ENCODE results near the gene UBTD2. TPM values are rescaled to one million over a fixed set of nuclear protein-coding genes. Genes with fewer than 3 reads are reported as not detected.
A peak's percentile ranks its signal among the peaks of the same experiment; 100 is the strongest.

Gene UBTD2
- total and polyA plus RNA-seq, 2 experiments from 2014 or later: 17.9 to 46.3 TPM

DNA sequence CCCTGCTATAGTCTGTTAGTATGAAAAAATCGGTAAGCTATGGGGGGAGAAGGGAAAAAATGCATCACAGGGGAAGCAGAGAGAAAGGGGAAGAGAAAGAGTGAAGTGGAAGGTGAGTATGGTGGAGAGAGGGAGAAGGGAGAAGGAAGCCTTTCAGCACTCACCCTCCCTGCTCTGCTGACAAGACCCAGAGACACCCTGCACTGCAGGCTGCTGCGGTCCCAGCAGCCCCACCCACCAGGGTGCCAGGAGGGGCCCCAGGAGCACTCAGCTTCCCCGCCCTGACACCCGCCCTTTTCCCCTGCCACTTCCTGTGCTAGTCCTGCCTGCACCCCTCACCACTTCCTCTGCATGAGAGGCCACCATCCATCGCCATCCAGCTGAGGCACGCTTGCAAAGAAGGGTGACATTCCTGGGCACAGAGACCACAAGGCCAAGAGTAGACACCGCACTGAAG lies 108.3 kb downstream of the UBTD2 start (continued):
- TF ChIP-seq, protein P1, sequence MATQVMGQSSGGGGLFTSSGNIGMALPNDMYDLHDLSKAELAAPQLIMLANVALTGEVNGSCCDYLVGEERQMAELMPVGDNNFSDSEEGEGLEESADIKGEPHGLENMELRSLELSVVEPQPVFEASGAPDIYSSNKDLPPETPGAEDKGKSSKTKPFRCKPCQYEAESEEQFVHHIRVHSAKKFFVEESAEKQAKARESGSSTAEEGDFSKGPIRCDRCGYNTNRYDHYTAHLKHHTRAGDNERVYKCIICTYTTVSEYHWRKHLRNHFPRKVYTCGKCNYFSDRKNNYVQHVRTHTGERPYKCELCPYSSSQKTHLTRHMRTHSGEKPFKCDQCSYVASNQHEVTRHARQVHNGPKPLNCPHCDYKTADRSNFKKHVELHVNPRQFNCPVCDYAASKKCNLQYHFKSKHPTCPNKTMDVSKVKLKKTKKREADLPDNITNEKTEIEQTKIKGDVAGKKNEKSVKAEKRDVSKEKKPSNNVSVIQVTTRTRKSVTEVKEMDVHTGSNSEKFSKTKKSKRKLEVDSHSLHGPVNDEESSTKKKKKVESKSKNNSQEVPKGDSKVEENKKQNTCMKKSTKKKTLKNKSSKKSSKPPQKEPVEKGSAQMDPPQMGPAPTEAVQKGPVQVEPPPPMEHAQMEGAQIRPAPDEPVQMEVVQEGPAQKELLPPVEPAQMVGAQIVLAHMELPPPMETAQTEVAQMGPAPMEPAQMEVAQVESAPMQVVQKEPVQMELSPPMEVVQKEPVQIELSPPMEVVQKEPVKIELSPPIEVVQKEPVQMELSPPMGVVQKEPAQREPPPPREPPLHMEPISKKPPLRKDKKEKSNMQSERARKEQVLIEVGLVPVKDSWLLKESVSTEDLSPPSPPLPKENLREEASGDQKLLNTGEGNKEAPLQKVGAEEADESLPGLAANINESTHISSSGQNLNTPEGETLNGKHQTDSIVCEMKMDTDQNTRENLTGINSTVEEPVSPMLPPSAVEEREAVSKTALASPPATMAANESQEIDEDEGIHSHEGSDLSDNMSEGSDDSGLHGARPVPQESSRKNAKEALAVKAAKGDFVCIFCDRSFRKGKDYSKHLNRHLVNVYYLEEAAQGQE (IDR thresholded peaks at IDR 0.05; ENCODE audit: unreplicated experiment): no peak
- TF ChIP-seq ZNF114 (CRISPR knock-in tag; IDR thresholded peaks at IDR 0.05): no peak
- TF ChIP-seq EZH2phosphoT487 (IDR thresholded peaks at IDR 0.05; ENCODE audit: unreplicated experiment): no peak

DNA sequence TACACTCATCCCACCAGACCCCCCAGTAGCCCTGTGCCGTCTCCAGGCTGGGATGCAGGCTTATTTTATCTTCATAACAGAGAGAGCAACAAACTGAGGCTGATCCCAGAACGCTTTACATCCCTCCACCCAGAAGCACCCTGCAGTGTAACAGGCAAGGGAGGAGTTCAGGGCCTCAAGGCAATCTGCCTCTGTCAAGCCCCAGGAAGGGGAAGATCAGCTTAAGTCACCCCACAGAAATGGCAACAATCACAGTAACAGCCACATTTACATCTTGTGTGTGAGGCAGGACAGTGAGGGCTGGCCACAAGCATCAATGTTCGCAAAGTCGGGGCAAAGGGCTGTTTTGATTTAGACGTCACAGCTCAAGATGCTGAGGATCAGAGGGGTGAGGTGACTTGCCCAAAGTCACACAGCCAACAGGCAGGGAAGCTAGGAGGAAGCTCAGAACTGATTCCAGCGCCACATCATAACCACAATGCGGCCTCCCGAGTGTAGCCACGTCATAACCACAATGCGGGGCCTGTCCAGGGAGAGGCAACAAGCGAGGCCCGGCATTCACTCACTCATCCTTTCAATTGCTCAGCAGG lies 109.9 kb downstream of the UBTD2 start:
- H3K4me3 Mint-ChIP-seq: no peak overlapping the region
- H4K20me1 ChIP-seq (replicated peaks; ENCODE audit: insufficient read depth): peaks cover 10% of the 10 kb centered on the region
- peaks cover 13% of the 10 kb centered on the region for H3K4me1 ChIP-seq (ENCODE audit: insufficient read depth)
- peaks cover 11% of the 10 kb centered on the region for H3K27me3 Mint-ChIP-seq (ENCODE audit: insufficient read depth, low read depth, poor library complexity)
- no peaks in the 10 kb centered on the region for H3K9me3 Mint-ChIP-seq
- no peak for DNase-seq (ENCODE audit: low spot score)
- no peaks in the 10 kb centered on the region for H3K36me3 ChIP-seq (ENCODE audit: insufficient read depth)
- ATAC-seq: no peak
- H3K4me2 ChIP-seq: no peak overlapping the region
- H3K27ac ChIP-seq (ENCODE audit: low read depth): no peak overlapping the region
- H3K4me3 ChIP-seq: no peak overlapping the region
- H3K4me1 Mint-ChIP-seq: peaks cover 29% of the 10 kb centered on the region
- H3K27ac Mint-ChIP-seq: peak overlapping the region; percentile 35; the same call in 1 of the 2 replicates
- H3K79me2 ChIP-seq (replicated peaks; ENCODE audit: insufficient read depth): peaks cover 9% of the 10 kb centered on the region
- H3F3A ChIP-seq (replicated peaks; ENCODE audit: low read depth): 0 out of 2 replicates have a peak, but pooled peaks cover 6% of the 10 kb centered on the region
- H3K27me3 ChIP-seq (ENCODE audit: insufficient read depth): no peaks in the 10 kb centered on the region
- no peaks in the 10 kb centered on the region for H3K36me3 Mint-ChIP-seq (ENCODE audit: low read depth)
- no peaks in the 10 kb centered on the region for H3K9me2 ChIP-seq (ENCODE audit: insufficient read depth)
- no peak overlapping the region for H2AFZ ChIP-seq
- TF ChIP-seq ZNF331 (CRISPR knock-in tag; IDR thresholded peaks at IDR 0.05; ENCODE audit: low read depth): no peak
- no peak for TF ChIP-seq JUNB (IDR thresholded peaks at IDR 0.05; ENCODE audit: unreplicated experiment)
- TF ChIP-seq, protein P2, sequence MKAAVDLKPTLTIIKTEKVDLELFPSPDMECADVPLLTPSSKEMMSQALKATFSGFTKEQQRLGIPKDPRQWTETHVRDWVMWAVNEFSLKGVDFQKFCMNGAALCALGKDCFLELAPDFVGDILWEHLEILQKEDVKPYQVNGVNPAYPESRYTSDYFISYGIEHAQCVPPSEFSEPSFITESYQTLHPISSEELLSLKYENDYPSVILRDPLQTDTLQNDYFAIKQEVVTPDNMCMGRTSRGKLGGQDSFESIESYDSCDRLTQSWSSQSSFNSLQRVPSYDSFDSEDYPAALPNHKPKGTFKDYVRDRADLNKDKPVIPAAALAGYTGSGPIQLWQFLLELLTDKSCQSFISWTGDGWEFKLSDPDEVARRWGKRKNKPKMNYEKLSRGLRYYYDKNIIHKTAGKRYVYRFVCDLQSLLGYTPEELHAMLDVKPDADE (IDR thresholded peaks at IDR 0.05): no peak
- TF ChIP-seq EZH2phosphoT487 (IDR thresholded peaks at IDR 0.05; ENCODE audit: unreplicated experiment): no peak
- TF ChIP-seq, protein P3, sequence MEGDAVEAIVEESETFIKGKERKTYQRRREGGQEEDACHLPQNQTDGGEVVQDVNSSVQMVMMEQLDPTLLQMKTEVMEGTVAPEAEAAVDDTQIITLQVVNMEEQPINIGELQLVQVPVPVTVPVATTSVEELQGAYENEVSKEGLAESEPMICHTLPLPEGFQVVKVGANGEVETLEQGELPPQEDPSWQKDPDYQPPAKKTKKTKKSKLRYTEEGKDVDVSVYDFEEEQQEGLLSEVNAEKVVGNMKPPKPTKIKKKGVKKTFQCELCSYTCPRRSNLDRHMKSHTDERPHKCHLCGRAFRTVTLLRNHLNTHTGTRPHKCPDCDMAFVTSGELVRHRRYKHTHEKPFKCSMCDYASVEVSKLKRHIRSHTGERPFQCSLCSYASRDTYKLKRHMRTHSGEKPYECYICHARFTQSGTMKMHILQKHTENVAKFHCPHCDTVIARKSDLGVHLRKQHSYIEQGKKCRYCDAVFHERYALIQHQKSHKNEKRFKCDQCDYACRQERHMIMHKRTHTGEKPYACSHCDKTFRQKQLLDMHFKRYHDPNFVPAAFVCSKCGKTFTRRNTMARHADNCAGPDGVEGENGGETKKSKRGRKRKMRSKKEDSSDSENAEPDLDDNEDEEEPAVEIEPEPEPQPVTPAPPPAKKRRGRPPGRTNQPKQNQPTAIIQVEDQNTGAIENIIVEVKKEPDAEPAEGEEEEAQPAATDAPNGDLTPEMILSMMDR (conservative IDR thresholded peaks at IDR 0.05; ENCODE audit: low read depth in 2 of 2): no peak
- TF ChIP-seq POLR2AphosphoS5 (IDR thresholded peaks at IDR 0.05; ENCODE audit: low read depth): no peak
- TF ChIP-seq CREB1 (CRISPR knock-in tag; IDR thresholded peaks at IDR 0.05; ENCODE audit: low read depth): no peak
- TF ChIP-seq EZH2 (IDR thresholded peaks at IDR 0.05; ENCODE audit: low read depth, unreplicated experiment): no peak
- TF ChIP-seq, protein P4, sequence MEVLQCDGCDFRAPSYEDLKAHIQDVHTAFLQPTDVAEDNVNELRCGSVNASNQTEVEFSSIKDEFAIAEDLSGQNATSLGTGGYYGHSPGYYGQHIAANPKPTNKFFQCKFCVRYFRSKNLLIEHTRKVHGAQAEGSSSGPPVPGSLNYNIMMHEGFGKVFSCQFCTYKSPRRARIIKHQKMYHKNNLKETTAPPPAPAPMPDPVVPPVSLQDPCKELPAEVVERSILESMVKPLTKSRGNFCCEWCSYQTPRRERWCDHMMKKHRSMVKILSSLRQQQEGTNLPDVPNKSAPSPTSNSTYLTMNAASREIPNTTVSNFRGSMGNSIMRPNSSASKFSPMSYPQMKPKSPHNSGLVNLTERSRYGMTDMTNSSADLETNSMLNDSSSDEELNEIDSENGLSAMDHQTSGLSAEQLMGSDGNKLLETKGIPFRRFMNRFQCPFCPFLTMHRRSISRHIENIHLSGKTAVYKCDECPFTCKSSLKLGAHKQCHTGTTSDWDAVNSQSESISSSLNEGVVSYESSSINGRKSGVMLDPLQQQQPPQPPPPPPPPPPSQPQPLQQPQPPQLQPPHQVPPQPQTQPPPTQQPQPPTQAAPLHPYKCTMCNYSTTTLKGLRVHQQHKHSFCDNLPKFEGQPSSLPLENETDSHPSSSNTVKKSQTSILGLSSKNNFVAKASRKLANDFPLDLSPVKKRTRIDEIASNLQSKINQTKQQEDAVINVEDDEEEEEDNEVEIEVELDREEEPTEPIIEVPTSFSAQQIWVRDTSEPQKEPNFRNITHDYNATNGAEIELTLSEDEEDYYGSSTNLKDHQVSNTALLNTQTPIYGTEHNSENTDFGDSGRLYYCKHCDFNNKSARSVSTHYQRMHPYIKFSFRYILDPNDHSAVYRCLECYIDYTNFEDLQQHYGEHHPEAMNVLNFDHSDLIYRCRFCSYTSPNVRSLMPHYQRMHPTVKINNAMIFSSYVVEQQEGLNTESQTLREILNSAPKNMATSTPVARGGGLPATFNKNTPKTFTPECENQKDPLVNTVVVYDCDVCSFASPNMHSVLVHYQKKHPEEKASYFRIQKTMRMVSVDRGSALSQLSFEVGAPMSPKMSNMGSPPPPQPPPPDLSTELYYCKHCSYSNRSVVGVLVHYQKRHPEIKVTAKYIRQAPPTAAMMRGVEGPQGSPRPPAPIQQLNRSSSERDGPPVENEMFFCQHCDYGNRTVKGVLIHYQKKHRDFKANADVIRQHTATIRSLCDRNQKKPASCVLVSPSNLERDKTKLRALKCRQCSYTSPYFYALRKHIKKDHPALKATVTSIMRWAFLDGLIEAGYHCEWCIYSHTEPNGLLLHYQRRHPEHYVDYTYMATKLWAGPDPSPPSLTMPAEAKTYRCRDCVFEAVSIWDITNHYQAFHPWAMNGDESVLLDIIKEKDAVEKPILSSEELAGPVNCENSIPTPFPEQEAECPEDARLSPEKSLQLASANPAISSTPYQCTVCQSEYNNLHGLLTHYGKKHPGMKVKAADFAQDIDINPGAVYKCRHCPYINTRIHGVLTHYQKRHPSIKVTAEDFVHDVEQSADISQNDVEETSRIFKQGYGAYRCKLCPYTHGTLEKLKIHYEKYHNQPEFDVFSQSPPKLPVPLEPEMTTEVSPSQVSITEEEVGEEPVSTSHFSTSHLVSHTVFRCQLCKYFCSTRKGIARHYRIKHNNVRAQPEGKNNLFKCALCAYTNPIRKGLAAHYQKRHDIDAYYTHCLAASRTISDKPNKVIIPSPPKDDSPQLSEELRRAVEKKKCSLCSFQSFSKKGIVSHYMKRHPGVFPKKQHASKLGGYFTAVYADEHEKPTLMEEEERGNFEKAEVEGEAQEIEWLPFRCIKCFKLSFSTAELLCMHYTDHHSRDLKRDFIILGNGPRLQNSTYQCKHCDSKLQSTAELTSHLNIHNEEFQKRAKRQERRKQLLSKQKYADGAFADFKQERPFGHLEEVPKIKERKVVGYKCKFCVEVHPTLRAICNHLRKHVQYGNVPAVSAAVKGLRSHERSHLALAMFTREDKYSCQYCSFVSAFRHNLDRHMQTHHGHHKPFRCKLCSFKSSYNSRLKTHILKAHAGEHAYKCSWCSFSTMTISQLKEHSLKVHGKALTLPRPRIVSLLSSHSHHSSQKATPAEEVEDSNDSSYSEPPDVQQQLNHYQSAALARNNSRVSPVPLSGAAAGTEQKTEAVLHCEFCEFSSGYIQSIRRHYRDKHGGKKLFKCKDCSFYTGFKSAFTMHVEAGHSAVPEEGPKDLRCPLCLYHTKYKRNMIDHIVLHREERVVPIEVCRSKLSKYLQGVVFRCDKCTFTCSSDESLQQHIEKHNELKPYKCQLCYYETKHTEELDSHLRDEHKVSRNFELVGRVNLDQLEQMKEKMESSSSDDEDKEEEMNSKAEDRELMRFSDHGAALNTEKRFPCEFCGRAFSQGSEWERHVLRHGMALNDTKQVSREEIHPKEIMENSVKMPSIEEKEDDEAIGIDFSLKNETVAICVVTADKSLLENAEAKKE (CRISPR knock-in tag; IDR thresholded peaks at IDR 0.05): no peak
- no peak for TF ChIP-seq STAT1 (IDR thresholded peaks at IDR 0.05; ENCODE audit: unreplicated experiment)
- no peak for TF ChIP-seq ZNF114 (CRISPR knock-in tag; IDR thresholded peaks at IDR 0.05)

Measured in GM23338 (cell line).